ENCODE data around the gene MRPS18B. TPM values are rescaled to one million over a fixed set of nuclear protein-coding genes. Genes with fewer than 3 reads are reported as not detected.
"Not testable (repeated sequence)": the region's sequence is repeated elsewhere in the genome, so short reads cannot be mapped to it uniquely, and the experiment has no call there.

MRPS18B gene
- total RNA-seq, 1 experiment from 2014 or later, result 119 TPM

DNA sequence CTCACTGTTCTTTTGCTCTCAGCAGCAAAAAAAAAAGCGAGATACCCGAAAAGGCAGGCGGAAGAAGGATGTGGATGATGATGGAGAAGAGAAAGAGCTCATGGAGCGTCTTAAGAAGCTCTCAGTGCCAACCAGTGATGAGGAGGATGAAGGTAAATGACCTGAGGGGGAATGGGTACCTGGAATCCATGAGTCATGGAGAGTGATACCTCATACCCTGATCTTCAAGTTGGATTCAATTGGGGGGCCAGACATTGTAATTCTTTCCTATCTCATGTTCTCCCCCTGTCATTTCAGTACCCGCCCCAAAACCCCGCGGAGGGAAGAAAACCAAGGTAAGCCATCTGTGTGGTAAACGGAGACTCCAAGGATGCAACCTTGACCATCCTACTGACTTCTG is 39.6 kb upstream of the MRPS18B start:
- Histone ChIP-seq H3K9me3 (ENCODE audit: low read length) (no peaks in the 10 kb centered on the region), H3K27ac (ENCODE audit: low read length) (no peak overlapping the region), H3K9me2 (replicated peaks; ENCODE audit: insufficient read depth, low read length) (no peaks in the 10 kb centered on the region), H3K36me3 (ENCODE audit: insufficient read depth, low read length) (peaks cover 38% of the 10 kb centered on the region), H3K4me1 (ENCODE audit: low read length) (peaks cover 12% of the 10 kb centered on the region), H3K27me3 (ENCODE audit: low read length) (no peaks in the 10 kb centered on the region), H3K79me2 (ENCODE audit: low read length) (peaks cover 44% of the 10 kb centered on the region), H3K9ac (ENCODE audit: low read length) (no peak overlapping the region), H4K20me1 (ENCODE audit: insufficient read depth, low read depth, low read length) (peaks cover 35% of the 10 kb centered on the region), H3K4me2 (ENCODE audit: low read depth, low read length, poor library complexity, severe bottlenecking) (no peak overlapping the region), H2AFZ (ENCODE audit: low read length) (no peak overlapping the region), H3K4me3 (ENCODE audit: low read length) (no peak overlapping the region)
- DNase-seq, result no peak

GRCh38 chr6:30583921-30584320 is 33.7 kb upstream of the MRPS18B start:
- 0 out of 2 replicates have a peak, but pooled peaks cover 2% of the 10 kb centered on the region for H4K20me1 ChIP-seq (ENCODE audit: insufficient read depth, low read depth, low read length)
- no peaks in the 10 kb centered on the region for H3K9me3 ChIP-seq (ENCODE audit: low read length)
- no peaks in the 10 kb centered on the region for H3K79me2 ChIP-seq (ENCODE audit: low read length)
- no peak overlapping the region for H3K4me2 ChIP-seq (ENCODE audit: low read depth, low read length, poor library complexity, severe bottlenecking)
- no peaks in the 10 kb centered on the region for H3K9me2 ChIP-seq (replicated peaks; ENCODE audit: insufficient read depth, low read length)
- no peak overlapping the region for H3K4me3 ChIP-seq (ENCODE audit: low read length)
- H3K36me3 ChIP-seq (ENCODE audit: insufficient read depth, low read length), result peaks cover 36% of the 10 kb centered on the region
- DNase-seq, result no peak
- H3K4me1 ChIP-seq (ENCODE audit: low read length), result no peaks in the 10 kb centered on the region
- H3K9ac ChIP-seq (ENCODE audit: low read length), result no peak overlapping the region
- H3K27me3 ChIP-seq (ENCODE audit: low read length), result no peaks in the 10 kb centered on the region
- H3K27ac ChIP-seq (ENCODE audit: low read length), result no peak overlapping the region
- no peak overlapping the region for H2AFZ ChIP-seq (ENCODE audit: low read length)

DNA sequence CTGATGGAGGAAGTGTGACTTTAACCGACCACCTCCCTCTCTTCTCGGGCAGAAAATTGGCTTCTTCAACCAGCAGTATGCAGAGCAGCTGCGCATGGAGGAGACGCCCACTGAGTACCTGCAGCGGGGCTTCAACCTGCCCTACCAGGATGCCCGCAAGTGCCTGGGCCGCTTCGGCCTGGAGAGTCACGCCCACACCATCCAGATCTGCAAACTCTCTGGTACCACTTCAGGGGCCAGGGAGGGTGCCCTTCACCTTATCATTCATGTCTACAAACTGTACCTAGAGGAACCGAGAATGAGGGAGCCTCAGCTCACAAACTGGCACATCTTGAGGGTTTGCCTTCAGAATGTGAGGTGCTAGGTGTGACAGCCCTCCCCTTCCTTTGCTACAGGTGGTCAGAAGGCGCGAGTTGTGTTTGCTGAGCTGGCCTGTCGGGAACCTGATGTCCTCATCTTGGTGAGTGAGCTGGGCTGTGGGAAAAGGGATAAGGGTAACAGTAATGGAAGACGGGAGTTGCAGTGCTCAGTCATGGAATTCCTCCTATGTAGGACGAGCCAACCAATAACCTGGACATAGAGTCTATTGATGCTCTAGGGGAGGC is 27.8 kb upstream of the MRPS18B start:
- DNase-seq, result no peak
- H3K79me2 ChIP-seq (ENCODE audit: low read length), result peaks cover 17% of the 10 kb centered on the region
- H3K4me1 ChIP-seq (ENCODE audit: low read length), result no peaks in the 10 kb centered on the region
- H3K27me3 ChIP-seq (ENCODE audit: low read length), result no peaks in the 10 kb centered on the region
- H3K4me2 ChIP-seq (ENCODE audit: low read depth, low read length, poor library complexity, severe bottlenecking), result no peak overlapping the region
- no peak overlapping the region for H3K4me3 ChIP-seq (ENCODE audit: low read length)
- H2AFZ ChIP-seq (ENCODE audit: low read length), result no peak overlapping the region
- H3K9me3 ChIP-seq (ENCODE audit: low read length), result no peaks in the 10 kb centered on the region
- H4K20me1 ChIP-seq (ENCODE audit: insufficient read depth, low read depth, low read length), result no peaks in the 10 kb centered on the region
- H3K36me3 ChIP-seq (ENCODE audit: insufficient read depth, low read length), result peaks cover 48% of the 10 kb centered on the region
- H3K9me2 ChIP-seq (replicated peaks; ENCODE audit: insufficient read depth, low read length), result no peaks in the 10 kb centered on the region
- no peak overlapping the region for H3K27ac ChIP-seq (ENCODE audit: low read length)
- no peak overlapping the region for H3K9ac ChIP-seq (ENCODE audit: low read length)

DNA sequence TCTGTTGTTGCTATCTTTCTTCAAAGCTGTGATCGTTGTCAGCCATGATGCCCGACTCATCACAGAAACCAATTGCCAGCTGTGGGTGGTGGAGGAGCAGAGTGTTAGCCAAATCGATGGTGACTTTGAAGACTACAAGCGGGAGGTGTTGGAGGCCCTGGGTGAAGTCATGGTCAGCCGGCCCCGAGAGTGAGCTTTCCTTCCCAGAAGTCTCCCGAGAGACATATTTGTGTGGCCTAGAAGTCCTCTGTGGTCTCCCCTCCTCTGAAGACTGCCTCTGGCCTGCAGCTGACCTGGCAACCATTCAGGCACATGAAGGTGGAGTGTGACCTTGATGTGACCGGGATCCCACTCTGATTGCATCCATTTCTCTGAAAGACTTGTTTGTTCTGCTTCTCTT is 27.1 kb upstream of the MRPS18B start:
- Histone ChIP-seq H3K9me3 (ENCODE audit: low read length) (no peaks in the 10 kb centered on the region), H3K79me2 (ENCODE audit: low read length) (peaks cover 17% of the 10 kb centered on the region), H3K27me3 (ENCODE audit: low read length) (no peaks in the 10 kb centered on the region), H3K27ac (ENCODE audit: low read length) (no peak overlapping the region), H3K4me1 (ENCODE audit: low read length) (no peaks in the 10 kb centered on the region), H3K9ac (ENCODE audit: low read length) (no peak overlapping the region), H4K20me1 (ENCODE audit: insufficient read depth, low read depth, low read length) (no peaks in the 10 kb centered on the region), H3K36me3 (ENCODE audit: insufficient read depth, low read length) (peaks cover 43% of the 10 kb centered on the region), H2AFZ (ENCODE audit: low read length) (no peak overlapping the region), H3K4me3 (ENCODE audit: low read length) (no peak overlapping the region), H3K9me2 (replicated peaks; ENCODE audit: insufficient read depth, low read length) (no peaks in the 10 kb centered on the region), H3K4me2 (ENCODE audit: low read depth, low read length, poor library complexity, severe bottlenecking) (no peak overlapping the region)
- DNase-seq, result no peak

DNA sequence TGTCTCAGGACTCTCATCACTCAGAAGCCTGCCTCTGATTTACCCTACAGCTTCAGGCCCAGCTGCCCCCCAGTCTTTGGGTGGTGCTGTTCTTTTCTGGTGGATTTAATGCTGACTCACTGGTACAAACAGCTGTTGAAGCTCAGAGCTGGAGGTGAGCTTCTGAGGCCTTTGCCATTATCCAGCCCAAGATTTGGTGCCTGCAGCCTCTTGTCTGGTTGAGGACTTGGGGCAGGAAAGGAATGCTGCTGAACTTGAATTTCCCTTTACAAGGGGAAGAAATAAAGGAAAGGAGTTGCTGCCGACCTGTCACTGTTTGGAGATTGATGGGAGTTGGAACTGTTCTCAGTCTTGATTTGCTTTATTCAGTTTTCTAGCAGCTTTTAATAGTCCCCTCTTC is 26.6 kb upstream of the MRPS18B start:
- Histone ChIP-seq H3K9me3 (ENCODE audit: low read length) (no peaks in the 10 kb centered on the region), H3K4me1 (ENCODE audit: low read length) (no peaks in the 10 kb centered on the region), H3K9ac (ENCODE audit: low read length) (no peak overlapping the region), H4K20me1 (ENCODE audit: insufficient read depth, low read depth, low read length) (no peaks in the 10 kb centered on the region), H3K27ac (ENCODE audit: low read length) (no peak overlapping the region), H3K4me2 (ENCODE audit: low read depth, low read length, poor library complexity, severe bottlenecking) (no peak overlapping the region), H3K4me3 (ENCODE audit: low read length) (no peak overlapping the region), H3K79me2 (ENCODE audit: low read length) (peaks cover 17% of the 10 kb centered on the region), H3K27me3 (ENCODE audit: low read length) (no peaks in the 10 kb centered on the region), H2AFZ (ENCODE audit: low read length) (no peak overlapping the region), H3K36me3 (ENCODE audit: insufficient read depth, low read length) (peaks cover 39% of the 10 kb centered on the region), H3K9me2 (replicated peaks; ENCODE audit: insufficient read depth, low read length) (no peaks in the 10 kb centered on the region)
- DNase-seq, result no peak

- Histone ChIP-seq H3K4me3 (ENCODE audit: low read length) (no peak overlapping the region), H3K9ac (ENCODE audit: low read length) (no peak overlapping the region), H3K9me2 (replicated peaks; ENCODE audit: insufficient read depth, low read length) (no peaks in the 10 kb centered on the region), H3K27me3 (ENCODE audit: low read length) (no peaks in the 10 kb centered on the region), H4K20me1 (ENCODE audit: insufficient read depth, low read depth, low read length) (no peaks in the 10 kb centered on the region), H2AFZ (ENCODE audit: low read length) (no peak overlapping the region), H3K4me1 (ENCODE audit: low read length) (no peaks in the 10 kb centered on the region), H3K27ac (ENCODE audit: low read length) (no peak overlapping the region), H3K9me3 (ENCODE audit: low read length) (no peaks in the 10 kb centered on the region), H3K79me2 (ENCODE audit: low read length) (peaks cover 17% of the 10 kb centered on the region), H3K36me3 (ENCODE audit: insufficient read depth, low read length) (peaks cover 30% of the 10 kb centered on the region), H3K4me2 (ENCODE audit: low read depth, low read length, poor library complexity, severe bottlenecking) (no peak overlapping the region)
- DNase-seq, result no peak
These were observed 25.4 kb upstream of the MRPS18B start for GRCh38 chr6:30592287-30592686.

- peak; percentile 92 for DNase-seq
- H3K9me3 ChIP-seq (ENCODE audit: low read length); H3K27ac ChIP-seq (ENCODE audit: low read length); H2AFZ ChIP-seq (ENCODE audit: low read length); H3K9me2 ChIP-seq (replicated peaks; ENCODE audit: insufficient read depth, low read length); H3K79me2 ChIP-seq (ENCODE audit: low read length); H3K9ac ChIP-seq (ENCODE audit: low read length); H3K4me2 ChIP-seq (ENCODE audit: low read depth, low read length, poor library complexity, severe bottlenecking); H3K4me1 ChIP-seq (ENCODE audit: low read length); H3K4me3 ChIP-seq (ENCODE audit: low read length); H3K27me3 ChIP-seq (ENCODE audit: low read length): not testable (repeated sequence)
- peaks cover 39% of the 10 kb centered on the region for H3K36me3 ChIP-seq (ENCODE audit: insufficient read depth, low read length)
- peaks cover 22% of the 10 kb centered on the region for H4K20me1 ChIP-seq (ENCODE audit: insufficient read depth, low read depth, low read length)
These were observed 20.1 kb upstream of the MRPS18B start for GRCh38 chr6:30597315-30598144.

GRCh38 chr6:30598912-30599624 is 18.6 kb upstream of the MRPS18B start:
- Histone ChIP-seq H3K36me3 (ENCODE audit: insufficient read depth, low read length) (peaks cover 50% of the 10 kb centered on the region), H4K20me1 (ENCODE audit: insufficient read depth, low read depth, low read length) (peaks cover 35% of the 10 kb centered on the region)

More at GRCh38 chr6:30598912-30599624, 18.6 kb upstream of the MRPS18B start:
- Histone ChIP-seq H3K4me2 (ENCODE audit: low read depth, low read length, poor library complexity, severe bottlenecking) (no peak overlapping the region), H3K4me1 (ENCODE audit: low read length) (no peaks in the 10 kb centered on the region), H3K9me3 (ENCODE audit: low read length) (no peaks in the 10 kb centered on the region), H3K79me2 (ENCODE audit: low read length) (no peaks in the 10 kb centered on the region), H2AFZ (ENCODE audit: low read length) (no peak overlapping the region), H3K4me3 (ENCODE audit: low read length) (no peak overlapping the region), H3K9me2 (replicated peaks; ENCODE audit: insufficient read depth, low read length) (no peaks in the 10 kb centered on the region), H3K9ac (ENCODE audit: low read length) (no peak overlapping the region), H3K27me3 (ENCODE audit: low read length) (no peaks in the 10 kb centered on the region), H3K27ac (ENCODE audit: low read length) (no peak overlapping the region)
- peak; percentile 53 for DNase-seq

All from Karpas-422 (cell line).